Measurements from ENCODE around the gene EFCAB11.

Gene EFCAB11

GRCh38 chr14:89963288-89963978, 8.9 kb upstream of the EFCAB11 start:
- TF ChIP-seq CTCF (IDR thresholded peaks at IDR 0.05) = no peak
- peaks cover 0 to 6% of the 10 kb centered on the region in 2 experiments for H3K4me1 ChIP-seq (ENCODE audit: control insufficient read depth in 1 of 2, insufficient read depth in 1 of 2, low read depth in 1 of 2, low read length in 1 of 2)
- no peak overlapping the region for H3K4me3 ChIP-seq (ENCODE audit: low read depth in 1 of 2, low read length in 1 of 2)
- H3K27me3 ChIP-seq = no peaks in the 10 kb centered on the region
- H3K27ac ChIP-seq = no peak overlapping the region
- H3K36me3 ChIP-seq = peaks cover 47% of the 10 kb centered on the region
- no peaks in the 10 kb centered on the region for H3K9me3 ChIP-seq

GRCh38 chr14:89960914-89961313, 6.4 kb upstream of the EFCAB11 start:
- TF ChIP-seq CTCF (IDR thresholded peaks at IDR 0.05) = no peak
- no peaks in the 10 kb centered on the region for H3K9me3 ChIP-seq
- H3K27ac ChIP-seq = no peak overlapping the region
- no peak overlapping the region for H3K4me3 ChIP-seq (ENCODE audit: low read depth in 1 of 2, low read length in 1 of 2)
- peaks cover 31% of the 10 kb centered on the region for H3K36me3 ChIP-seq
- H3K4me1 ChIP-seq (ENCODE audit: control insufficient read depth in 1 of 2, insufficient read depth in 1 of 2, low read depth in 1 of 2, low read length in 1 of 2) = peaks cover 12 to 22% of the 10 kb centered on the region in 2 experiments
- no peaks in the 10 kb centered on the region for H3K27me3 ChIP-seq

GRCh38 chr14:89959853-89960445, 5.4 kb upstream of the EFCAB11 start:
- H3K27ac ChIP-seq = no peak overlapping the region
- peaks cover 21% of the 10 kb centered on the region for H3K36me3 ChIP-seq
- no peak for TF ChIP-seq CTCF (IDR thresholded peaks at IDR 0.05)
- no peaks in the 10 kb centered on the region for H3K9me3 ChIP-seq
- no peaks in the 10 kb centered on the region for H3K27me3 ChIP-seq
- peaks cover 12 to 25% of the 10 kb centered on the region in 2 experiments for H3K4me1 ChIP-seq (ENCODE audit: control insufficient read depth in 1 of 2, insufficient read depth in 1 of 2, low read depth in 1 of 2, low read length in 1 of 2)
- no peak overlapping the region for H3K4me3 ChIP-seq (ENCODE audit: low read depth in 1 of 2, low read length in 1 of 2)

GRCh38 chr14:89958966-89959365, 4.4 kb upstream of the EFCAB11 start:
- Histone ChIP-seq H3K9me3 (no peaks in the 10 kb centered on the region), H3K36me3 (peaks cover 13% of the 10 kb centered on the region), H3K27me3 (no peaks in the 10 kb centered on the region), H3K4me1 (ENCODE audit: control insufficient read depth in 1 of 2, insufficient read depth in 1 of 2, low read depth in 1 of 2, low read length in 1 of 2) (peaks cover 18 to 31% of the 10 kb centered on the region in 2 experiments), H3K4me3 (ENCODE audit: low read depth in 1 of 2, low read length in 1 of 2) (no peak overlapping the region), H3K27ac (no peak overlapping the region)
- no peak for TF ChIP-seq CTCF (IDR thresholded peaks at IDR 0.05)

- peaks cover 20 to 33% of the 10 kb centered on the region in 2 experiments for H3K4me1 ChIP-seq (ENCODE audit: control insufficient read depth in 1 of 2, insufficient read depth in 1 of 2, low read depth in 1 of 2, low read length in 1 of 2)
- no peaks in the 10 kb centered on the region for H3K9me3 ChIP-seq
- H3K36me3 ChIP-seq = peaks cover under 1% of the 10 kb centered on the region
- H3K27ac ChIP-seq = no peak overlapping the region
- no peak for TF ChIP-seq CTCF (IDR thresholded peaks at IDR 0.05)
- H3K27me3 ChIP-seq = no peaks in the 10 kb centered on the region
- no peak overlapping the region for H3K4me3 ChIP-seq (ENCODE audit: low read depth in 1 of 2, low read length in 1 of 2)
These were observed 3.3 kb upstream of the EFCAB11 start for GRCh38 chr14:89957791-89958190.

Data from neutrophil (primary cell).